HG02938 (cell line): ENCODE data around the gene POR.
A peak's percentile ranks its signal among the peaks of the same experiment; 100 is the strongest.
"Not testable (repeated sequence)": the region's sequence is repeated elsewhere in the genome, so short reads cannot be mapped to it uniquely, and the experiment has no call there.

Experiments used
- ATAC-seq: cut with Tn5 transposase; IDR thresholded peaks from one replicate; pipeline ENCODE4 v1.9.1; 2021; ENCODE audit warnings: mild to moderate bottlenecking, moderate library complexity; ENCODE audit not compliant: unreplicated experiment

The POR gene

DNA sequence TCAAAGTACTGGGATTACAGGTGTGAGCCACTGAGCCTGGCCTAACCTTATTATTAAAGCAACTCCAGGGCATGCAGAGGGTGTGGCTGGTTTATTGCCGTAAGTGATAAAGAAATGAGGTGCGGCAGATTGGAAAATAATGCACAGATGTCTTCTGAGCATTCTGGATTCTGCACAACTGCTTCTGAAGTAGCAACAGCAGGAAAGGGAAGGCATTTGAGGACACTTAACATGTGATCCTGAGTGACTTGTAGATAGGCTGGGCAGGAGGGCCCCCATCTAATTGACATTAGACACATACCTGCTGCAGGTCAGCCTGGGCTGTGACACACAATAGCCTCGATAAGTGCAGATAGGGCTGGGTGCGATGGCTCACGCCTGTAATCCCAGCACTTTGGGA, 30.5 kb upstream of the POR start:
- no peak for ATAC-seq

DNA sequence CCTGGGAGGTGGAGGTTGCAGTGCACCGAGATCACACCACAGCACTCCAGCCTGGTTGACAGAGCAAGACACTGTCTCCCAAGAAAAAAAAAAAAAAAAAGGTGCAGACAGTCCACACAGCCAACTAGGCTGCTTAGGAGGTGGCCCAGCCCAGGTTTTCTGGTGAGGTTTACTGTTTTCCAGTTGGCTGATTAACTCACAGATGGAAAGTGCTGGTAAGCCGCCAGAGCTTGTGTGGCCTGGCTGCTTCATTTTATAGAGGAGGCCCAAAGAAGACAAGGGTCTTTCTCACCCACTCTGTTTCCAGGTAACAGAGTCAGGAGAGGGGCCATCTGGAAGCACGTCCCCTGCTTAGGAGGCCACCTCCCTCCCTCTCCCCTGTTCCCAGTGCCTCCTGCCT, 29.9 kb upstream of the POR start:
- no peak for ATAC-seq

DNA sequence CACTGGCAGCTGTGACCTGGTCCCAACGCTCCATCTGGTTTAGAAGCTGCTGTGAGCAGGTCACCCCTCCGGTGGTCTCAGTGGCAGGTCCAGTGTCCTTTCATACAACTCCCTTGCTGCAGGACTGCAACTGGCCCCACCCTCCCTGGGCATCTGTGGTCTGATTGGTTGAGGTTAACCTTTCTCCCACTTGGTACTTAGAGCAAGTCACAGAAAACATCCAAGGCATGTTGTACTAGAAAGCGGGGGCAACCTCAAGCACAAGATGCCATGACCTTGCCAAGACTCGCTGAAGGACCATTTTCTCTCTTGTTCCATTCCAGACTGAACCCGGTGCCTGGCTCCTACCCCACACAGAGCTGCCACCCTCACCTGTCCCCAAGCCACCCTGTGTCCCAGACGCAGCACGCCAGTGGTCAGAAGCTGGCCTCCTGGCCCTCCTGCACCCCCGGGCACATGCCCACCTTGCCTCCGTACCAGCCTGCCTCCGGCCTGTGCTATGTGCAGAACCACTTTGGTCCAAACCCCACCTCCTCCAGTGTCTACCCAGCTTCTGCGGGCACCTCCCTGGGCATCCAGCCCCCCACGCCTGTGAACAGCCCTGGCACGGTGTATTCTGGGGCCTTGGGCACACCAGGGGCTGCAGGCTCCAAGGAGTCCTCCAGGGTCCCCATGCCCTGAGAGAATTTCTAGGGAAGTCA, 27.1 kb upstream of the POR start:
- no peak for ATAC-seq

DNA sequence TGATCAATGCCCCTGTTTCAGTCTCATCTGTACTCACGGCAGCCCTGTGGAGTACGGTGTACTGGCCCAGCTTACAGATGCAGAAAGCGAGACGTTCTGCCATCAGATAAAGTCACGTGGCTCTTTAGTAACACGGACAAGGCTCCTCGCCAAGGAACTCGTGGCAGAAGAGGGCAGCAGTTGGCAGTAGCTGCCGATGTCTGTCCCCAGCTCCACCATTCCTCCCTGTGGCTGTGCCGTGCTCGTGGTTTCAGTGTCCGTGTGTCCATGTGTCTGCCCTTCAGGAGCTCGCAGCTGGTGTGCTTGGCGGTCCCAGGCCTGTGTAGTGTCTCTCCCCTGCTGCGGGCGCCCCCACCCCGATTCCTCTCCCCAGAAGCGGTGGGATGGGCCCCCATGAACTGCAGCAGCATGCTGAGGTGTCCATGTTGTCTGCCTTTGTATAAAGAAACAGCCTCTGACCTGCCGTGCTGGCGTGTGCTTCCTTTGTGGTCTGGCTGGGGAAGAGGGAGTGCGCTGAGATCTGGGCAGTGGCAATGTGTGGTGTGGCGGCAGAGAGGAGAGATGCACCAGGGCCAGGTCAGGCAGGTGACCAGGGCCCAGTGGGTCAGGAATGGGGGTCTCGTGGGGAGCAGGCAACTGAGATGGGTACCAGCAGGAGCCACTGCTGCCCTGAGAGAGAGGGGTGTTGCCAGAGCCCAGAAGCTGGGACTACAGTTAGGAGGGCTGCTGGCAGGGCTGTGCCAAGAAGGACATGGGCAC, 26.3 kb upstream of the POR start:
- no peak for ATAC-seq

DNA sequence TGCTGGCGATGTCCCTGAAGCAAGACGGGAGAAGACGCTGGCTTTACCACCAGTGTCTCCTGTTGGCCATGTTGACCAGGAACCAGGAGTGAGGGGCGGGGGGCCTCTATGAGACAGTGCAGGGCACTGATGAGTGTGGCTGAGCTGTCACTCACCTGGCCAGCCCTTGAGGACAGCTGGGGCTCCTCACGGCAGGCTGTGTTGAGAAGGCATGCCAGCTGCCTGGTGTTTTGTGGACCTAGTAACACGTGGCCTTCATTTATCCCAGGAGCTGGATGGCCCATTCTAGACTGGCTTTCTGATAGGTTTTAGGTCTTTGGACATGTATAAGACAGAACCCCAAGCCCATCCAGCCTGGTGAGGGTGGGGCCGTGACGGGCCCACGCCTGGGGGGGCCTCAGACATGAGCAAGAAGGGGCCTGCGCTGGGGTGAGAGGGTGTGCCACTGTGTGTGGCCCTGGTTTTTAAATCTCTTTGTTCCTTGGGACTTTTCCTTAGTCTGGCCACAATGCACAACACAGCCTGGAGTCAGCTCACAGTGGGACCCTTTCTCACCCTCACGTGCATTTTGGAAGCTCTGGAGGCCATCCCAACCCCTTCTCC, 25.6 kb upstream of the POR start:
- no peak for ATAC-seq

DNA sequence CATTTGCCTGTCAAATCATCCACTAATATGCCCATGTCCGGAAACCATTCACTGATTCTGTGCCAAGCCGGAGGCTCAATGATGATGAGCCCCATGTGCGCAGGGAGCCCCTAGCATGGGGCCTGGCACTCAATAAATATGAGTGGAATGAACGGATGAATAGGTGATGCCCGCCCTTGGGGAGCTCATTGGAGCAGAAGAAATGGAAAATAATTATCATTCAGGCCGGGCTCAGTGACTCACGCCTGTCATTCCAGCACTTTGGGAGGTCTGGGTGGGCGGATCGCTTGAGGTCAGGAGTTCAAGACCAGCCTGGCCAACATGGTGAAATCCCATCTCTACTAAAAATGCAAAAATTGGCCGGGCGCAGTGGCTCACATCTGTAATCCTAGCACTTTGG, 25.1 kb upstream of the POR start:
- no peak for ATAC-seq

DNA sequence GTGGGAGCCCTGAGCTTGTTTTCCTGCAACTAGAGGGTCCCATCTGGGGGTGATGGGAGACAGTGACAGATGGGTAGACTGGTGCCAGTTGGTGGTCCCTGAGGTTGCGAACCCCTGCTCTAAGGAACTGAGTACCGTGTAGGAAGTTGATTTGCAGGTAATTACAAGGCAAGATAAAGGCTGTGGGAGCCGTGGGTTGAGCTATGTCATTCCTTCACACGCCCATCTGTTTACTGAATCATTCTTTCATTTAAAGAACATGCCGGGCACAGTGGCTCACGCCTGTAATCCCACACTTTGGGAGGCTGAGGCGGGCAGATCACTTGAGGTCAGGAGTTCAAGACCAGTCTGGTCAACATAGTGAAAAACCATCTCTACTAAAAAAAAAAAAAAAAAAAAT, 23.7 kb upstream of the POR start:
- not testable (repeated sequence) for ATAC-seq

DNA sequence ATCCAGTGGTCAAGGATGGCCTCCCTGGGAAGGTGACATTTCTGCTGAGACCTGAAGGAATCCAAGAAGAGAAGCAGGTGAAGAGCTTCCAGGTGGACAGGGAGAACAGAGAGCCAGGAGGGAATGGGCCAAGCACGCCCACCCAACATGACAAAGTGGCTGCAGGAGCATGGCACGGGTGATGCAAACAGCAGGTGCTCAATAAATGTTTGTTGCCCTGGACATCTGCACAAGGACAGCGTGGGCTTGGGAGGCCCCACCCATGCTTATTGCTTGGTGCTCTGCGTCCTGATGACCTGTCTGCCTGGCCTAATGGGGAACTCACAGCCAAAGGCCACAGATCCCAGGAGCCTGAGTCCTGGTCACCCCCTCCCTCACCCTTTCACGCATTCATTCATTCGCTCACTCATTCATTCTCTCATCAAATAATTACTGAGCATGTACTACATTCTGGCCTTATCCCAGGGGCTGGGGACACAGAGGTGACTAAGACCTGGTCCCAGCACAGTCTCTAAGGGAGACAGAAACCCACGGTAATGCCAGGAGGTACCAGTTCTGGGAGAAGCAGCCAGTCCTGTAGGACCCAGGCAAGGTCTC, 23.0 kb upstream of the POR start:
- ATAC-seq, result no peak

DNA sequence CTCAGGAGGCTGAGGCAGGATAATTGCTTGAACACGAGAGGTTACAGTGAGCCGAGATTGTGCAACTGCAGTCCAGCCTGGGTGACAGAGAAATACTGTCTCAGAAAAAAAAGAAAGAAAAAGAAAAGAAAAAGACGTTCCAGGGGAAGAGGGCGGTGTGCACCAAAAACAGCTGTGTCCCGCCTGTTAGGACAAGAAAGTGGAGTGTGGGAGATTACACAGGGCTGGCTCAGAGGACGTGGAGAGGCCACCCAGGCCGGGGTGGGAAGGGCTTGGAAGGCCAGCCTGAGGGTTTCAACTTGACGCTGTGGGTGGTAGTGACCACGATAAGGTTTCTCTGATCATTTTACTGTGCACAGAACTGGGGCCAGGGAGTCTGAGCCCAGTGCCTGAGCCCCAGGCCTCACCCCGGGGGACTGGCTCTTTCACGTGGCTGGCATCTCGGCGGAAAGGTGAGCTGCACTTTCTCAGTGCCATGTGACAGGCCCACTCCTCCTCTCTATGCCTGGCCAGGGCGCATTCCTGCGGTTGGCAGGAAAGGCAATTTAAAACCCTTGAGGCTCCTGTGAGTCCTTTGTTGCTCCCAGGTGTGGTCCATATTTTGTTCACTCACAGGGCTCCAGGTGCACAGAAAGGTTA, 22.2 kb upstream of the POR start:
- no peak for ATAC-seq

DNA sequence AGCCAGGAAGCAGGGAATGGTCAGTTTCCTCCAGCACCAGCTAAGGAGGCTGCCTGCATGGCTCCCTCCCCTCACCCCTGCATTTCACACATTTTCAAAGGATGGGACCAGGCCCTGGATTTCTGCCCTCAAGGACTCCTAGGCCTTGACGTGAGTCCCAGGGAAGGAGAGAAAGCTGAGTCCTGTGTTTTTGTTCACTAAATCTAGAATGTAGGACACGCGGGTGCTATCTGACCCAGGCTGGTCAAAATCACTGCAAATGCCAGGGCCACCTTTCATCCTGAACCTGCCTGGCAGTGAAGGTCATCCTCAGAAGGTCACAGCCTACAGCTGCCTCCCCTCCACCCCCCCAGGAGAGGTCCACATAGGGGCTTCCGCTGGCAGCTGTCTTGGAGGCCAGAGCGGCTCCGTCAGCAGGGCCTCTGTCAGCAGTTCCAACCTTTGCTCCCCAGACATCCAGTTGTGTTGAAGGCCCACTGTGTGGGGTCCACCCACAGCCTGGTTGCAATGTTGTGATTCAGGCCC, 18.1 kb upstream of the POR start:
- no peak for ATAC-seq

DNA sequence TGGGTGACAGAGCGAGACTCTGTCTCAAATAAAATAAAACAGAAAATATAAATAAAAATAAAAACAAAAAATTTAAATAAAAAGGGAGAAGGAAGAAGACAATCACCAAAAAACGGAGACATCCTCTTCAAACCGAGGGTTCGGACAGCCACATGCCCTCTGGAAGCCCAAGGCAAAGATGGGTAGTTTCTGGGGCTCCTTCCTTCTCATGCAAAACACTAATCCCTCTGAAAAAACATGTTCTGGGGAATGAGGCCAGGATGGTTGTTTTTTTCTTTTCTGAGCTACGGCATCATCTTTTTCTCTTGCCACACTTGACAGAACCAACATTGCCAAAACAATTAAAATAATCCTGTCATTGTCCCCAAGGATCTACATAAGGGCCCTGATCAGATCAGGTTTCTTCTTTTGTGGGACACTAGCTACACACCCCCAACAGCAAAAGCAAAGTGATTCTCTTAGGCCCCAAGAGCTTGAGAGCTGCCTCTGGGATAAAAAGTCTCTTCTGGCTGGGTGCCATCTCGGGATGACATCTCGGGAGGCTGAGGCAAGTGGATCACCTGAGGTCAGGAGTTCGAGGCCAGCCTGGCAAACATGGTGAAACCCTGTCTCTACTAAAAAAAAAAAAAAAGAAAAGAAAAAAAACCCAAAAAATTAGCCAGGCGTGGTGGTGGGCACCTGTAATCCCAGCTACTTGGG, 14.2 kb upstream of the POR start:
- ATAC-seq, result no peak

DNA sequence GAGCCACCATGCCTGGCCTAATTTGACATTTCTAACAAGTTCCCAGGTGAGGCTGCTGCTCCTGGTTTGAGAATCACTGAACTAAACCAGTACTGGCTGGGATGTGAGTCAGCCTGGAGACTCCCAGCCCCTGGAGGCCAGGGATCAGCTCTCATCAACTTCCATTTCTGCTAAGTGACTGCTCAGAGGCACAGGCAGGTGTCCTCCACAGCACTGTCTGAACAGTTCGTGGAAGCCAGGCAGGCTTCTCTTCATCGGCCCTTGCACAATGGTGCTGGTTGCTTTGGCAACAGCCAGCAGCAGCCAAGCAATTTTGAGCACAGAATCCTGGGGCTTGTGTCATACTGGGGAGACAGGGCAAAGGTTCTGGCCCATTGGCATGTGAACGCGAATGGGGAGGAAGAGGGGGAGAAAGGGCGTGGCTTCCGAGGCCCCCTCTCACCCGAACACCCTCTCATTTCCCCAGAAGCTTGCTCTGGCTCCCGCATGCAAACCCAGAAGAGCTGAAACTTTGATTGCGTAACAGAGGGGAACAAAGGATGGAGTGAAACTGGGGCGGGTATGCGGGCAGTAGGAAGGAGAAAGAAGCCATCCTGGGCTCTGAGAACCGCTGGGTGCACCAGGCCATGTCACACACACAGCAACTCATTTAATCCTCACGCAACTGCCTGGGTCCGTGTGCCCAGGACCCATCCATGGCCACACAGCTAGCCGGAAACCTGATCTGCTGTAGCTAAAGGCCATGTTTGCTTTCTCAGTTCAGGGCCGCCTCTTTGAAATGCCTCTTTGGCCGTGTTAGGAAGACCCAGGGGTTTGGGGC, 9.0 kb upstream of the POR start:
- no peak for ATAC-seq

DNA sequence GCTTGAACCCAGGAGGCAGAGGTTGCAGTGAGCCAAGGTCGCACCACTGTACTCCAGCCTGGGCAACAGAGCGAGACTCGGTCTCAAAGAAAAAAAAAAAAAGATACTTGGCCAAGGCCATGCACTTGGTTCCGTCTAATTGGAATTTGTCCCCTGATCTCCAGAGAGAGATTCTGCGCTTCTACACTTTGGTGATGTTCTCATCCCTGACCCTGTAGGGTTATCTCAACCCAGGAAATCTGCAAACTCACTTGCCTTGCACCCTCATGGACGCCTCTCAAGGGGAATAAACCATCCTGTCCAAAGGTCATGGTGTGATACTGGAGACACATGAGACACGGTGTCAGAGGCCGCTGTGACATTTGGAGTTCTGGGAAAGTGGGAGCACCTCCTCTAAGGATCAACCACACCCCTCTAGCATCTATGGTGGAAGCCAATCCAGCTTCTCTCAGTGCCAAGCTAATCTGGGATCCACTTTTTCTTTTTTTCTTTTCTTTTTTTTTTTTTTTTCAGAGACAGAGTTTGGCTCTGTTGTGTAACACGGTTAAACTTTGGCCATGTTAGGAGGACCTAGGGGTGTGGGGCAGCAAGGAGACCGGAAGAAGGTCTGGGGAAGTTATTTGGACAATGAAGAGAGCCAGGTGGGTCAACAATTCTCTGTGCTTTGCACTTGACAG, 7.8 kb upstream of the POR start:
- no peak for ATAC-seq

DNA sequence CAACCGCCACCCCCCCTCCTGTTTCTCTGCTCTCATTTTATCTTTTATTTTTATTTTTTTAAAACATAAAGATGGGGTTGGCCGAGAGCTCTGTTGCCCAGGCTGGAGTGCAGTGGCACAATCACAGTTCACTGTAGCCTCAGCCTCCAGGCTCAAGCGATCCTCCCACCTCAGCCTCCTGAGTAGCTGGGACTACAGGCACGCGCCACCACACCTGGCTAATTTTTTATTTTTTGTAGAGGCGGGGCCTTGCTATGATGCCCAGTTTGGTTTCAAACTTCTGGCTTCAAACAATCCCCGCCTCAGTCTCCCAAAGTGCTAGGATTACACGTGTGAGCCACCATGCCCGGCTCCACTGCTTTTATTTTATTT, 7.3 kb upstream of the POR start:
- not testable (repeated sequence) for ATAC-seq

DNA sequence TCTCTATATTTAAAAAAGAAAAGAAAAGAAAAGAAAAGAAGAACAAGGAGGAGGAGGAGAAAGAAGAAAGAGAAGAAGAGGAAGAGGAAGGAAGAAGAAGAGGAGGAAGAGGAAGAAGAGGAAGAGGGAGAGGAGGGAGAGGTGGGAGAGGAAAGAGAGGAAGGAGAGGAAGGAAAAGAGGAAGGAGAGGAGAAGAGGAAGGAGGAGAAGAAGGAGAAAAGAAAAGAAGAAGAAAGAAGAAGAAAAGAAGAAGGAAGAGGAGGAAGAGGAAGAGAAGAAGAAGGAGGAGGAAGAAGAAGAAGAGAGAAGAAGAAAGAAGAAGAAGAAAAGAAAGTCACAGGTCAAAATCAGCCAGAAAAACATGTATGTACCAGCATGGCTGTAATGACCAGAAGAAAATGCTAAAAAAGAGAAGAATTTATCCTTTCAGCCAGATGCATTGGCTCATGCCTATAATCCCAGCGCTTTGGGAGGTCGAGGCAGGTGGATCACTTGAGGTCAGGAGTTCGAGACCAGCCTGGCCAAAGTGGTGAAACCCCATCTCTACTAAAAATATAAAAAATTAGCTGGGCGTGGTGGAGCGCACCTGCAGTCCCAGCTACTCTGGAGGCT, 5.3 kb upstream of the POR start:
- no peak for ATAC-seq

DNA sequence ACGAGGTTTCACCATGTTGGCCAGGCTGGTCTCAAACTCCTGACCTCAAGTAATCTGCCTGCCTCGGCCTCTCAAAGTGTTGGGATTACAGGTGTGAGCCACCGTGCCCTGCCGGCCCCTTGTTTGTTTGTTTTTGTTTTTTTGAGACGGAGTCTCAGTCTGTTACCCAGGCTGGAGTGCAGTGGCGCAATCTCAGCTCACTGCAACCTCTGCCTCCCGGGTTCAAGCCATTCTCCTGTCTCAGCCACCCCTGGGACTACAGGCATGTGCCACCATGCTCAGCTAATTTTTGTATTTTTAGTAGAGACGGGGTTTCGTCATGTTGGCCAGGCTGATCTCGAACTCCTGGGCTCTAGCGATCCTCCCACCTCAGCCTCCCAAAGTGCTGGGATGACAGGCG, 3.8 kb upstream of the POR start:
- not testable (repeated sequence) for ATAC-seq

DNA sequence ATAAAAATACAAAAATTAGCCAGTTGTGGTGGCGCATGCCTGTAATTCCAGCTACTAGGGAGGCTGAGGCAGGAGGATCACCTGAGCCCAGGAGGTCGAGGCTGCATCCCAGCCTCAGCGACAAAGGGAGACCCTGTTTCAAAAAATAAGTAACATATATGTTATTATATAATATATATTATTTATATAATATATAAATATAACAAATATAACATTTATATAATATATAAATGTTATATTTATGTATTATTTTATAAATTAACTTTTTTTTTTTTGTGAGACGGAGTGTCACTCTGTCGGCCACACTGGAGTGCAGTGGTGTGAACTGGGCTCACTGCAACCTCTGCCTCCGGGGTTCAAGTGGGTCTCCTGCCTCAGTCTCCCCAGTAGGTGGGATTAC, 1.5 kb upstream of the POR start:
- ATAC-seq, result no peak

DNA sequence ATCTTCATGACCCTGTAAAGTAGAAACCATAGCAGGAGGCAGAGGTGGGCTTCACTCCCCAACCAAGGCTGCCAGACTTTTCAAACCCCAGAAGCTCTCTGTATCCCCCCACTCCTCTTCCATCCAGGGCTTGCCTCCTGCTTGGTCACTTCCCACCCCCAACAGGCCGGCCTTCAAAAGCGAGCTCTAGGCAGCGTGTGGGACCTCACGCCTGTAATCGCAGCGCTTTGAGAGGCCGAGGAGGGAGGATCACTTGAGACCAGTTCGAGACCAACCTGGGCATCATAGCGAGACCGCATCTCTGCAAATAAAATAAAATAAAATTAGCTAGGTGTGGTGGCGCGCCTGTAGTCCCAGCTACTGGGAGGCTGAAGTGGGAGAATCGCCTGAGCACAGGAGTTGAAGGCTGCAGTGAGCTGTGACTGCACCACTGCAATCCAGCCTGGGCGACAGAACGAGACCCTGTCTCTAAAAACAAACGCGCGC, 743 bp upstream of the POR start:
- peak; percentile 9 for ATAC-seq
